HG03565 (cell line): ENCODE data around the gene HSD17B12.

Source experiments
- ATAC-seq: cut with Tn5 transposase; IDR thresholded peaks from one replicate; pipeline ENCODE4 v1.9.1; 2021; ENCODE audit warnings: mild to moderate bottlenecking, moderate library complexity; ENCODE audit not compliant: unreplicated experiment

The HSD17B12 gene

DNA sequence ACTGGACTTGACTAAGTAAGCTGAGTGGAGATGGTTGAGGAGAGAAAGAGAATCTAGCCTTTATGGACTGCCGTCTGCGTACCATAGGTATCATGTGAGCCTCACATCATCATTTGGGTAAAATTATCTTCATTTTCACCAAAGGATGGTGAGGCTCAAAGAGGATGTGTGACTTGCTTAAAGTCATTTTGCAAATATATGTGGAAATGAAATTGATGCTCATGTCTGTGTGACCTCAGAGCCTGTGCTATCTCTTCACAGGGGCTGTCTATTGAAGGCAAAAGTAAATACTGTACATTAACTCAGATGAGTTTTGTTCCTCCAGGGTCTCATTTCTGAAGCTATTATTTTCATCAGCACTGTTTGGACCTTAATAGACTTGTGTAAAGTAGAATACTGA lies 116.8 kb downstream of the HSD17B12 start:
- ATAC-seq, result peak; percentile 33

GRCh38 chr11:43797866-43798265 lies 117.3 kb downstream of the HSD17B12 start:
- ATAC-seq, result no peak

DNA sequence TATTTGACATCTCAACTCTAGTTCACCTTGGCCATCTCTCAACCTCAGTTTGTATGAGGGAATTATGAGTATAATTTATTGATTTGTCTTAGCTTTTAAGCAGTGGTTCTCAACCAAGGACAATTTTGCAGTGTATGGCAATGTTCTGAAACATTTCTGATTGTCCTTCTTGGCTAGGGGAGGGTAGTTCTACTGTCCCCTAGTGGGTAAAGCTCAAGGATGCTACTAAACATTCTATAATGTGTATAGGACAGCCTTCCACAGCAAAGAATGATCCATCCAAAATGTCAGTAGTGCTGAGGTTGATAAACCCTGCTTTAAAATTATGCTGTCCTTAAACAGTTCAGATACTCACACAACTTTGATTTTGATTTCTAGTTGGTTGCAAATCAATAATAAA lies 122.0 kb downstream of the HSD17B12 start:
- no peak for ATAC-seq

DNA sequence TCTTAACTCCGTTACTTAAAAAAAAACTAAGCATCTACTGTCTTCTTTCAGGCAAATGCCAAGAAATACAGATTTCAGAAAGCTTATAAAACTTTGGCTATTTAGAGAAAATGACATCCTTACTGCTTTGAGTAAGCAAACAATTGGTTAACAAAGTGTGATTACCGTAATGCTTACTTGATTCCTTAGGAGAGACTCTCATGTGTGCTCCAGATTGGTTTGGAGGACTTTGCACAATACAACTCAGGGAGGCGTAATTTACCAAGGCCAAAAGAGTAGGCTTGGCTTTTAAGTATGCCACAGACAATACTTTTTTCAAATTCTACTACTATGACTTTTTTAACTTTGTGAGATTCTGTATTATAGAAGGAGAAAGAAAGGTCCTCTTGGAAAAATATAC lies 123.2 kb downstream of the HSD17B12 start:
- no peak for ATAC-seq

DNA sequence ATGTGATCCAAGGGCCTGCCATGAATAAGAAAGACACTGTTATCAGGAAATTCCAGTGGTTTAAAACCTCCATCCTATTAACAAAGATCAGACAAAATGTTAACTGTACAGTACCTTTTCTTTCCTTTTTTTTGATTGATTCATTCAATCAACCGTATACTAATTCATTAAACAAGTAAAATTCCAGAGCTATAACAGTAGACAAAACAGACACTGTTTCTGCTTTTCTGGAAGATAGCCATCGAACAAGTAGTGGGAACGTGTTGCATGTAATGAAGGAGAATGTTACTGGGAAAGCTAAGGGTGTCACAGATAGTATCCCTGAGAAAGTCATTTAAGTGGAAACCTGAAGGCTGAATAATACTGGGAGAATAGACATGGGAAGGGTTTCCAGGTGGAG lies 126.4 kb downstream of the HSD17B12 start:
- ATAC-seq, result no peak

GRCh38 chr11:43810929-43811596 lies 130.5 kb downstream of the HSD17B12 start:
- ATAC-seq, result no peak

- ATAC-seq, result no peak
Observed at GRCh38 chr11:43812471-43812870, 131.9 kb downstream of the HSD17B12 start.

GRCh38 chr11:43818220-43818619 lies 137.7 kb downstream of the HSD17B12 start:
- no peak for ATAC-seq

DNA sequence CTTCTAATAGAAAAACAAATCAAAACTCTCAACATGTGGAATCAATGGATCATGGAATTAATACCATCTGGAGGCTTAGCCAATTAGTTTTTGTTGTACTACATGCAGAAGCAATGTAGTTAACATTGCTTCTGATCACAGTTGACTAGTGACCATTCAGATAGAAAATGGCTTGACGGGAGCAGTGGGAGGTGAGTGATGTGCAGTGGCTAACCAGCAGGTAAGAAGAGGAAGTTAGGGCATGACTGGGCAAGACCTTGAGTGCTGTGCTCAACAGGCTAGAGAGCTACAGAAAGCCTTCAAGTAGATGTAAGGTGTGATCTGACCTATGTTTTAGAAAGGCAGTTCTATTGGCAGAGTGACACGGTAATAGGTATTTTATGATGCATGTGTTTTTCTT lies 139.4 kb downstream of the HSD17B12 start:
- ATAC-seq, result no peak

- no peak for ATAC-seq
Observed at GRCh38 chr11:43823316-43823715, 142.8 kb downstream of the HSD17B12 start.

DNA sequence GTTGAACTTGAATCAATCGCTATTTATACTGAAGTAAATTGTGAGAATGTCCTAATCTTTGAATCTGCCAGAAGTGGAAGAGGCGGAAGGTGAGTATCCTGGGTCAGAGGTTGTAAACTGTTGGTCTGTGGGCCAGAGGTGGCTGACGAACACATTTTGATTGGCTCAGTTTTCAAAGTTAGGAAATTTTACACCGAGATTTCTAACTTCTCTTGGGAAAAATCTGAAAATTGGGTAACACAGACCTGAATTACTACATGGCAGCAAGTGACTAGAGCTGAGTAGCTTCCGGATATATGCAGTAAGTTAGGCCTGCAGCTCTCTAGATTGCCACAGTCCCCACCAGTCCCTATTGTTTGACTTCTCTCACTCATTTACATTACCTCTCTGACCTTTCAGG lies 143.3 kb downstream of the HSD17B12 start:
- no peak for ATAC-seq

- ATAC-seq, result no peak
Observed at GRCh38 chr11:43825217-43825816, 144.8 kb downstream of the HSD17B12 start.

DNA sequence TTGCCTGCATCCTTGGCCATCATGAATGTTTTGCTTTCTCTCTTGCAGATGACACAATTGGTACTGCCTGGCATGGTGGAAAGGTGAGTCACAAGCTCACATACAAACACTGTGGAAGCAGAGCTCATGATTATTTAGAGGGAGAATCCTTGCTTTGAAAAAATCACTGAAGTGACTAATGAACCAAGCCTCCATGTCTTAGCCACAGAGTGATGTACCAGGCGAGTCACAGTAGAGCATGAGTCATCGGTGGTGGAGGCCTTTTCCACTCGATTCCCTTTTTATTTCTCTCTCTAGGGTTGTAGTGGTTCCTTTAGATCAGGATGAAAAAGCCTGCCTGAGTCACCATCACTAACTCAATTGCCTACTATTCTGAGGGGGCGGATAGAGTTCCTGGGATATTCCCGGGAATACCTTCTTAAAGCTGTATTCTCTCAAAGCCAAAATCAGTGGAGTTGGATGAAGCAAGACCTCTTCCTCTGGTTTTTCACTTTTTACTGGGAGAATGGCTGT lies 150.4 kb downstream of the HSD17B12 start:
- ATAC-seq, result peak; percentile 41

DNA sequence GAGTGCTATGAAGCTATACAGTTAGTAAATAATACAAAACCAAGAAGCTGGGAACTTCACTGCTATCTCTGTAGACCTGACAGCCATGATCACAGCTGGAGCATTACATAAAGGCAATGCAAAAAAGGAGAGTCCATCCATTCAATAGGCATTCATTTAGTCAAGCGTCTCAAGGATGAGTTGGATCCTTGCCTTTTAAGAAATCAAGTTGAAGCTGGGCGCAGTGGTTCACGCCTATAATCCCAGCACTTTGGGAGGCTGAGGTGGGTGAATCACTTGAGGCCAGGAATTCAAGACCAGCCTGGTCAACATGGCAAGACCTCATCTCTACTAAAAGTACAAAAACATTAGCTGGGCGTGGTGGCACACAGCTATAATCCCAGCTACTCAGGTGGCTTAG lies 152.0 kb downstream of the HSD17B12 start:
- ATAC-seq, result no peak

DNA sequence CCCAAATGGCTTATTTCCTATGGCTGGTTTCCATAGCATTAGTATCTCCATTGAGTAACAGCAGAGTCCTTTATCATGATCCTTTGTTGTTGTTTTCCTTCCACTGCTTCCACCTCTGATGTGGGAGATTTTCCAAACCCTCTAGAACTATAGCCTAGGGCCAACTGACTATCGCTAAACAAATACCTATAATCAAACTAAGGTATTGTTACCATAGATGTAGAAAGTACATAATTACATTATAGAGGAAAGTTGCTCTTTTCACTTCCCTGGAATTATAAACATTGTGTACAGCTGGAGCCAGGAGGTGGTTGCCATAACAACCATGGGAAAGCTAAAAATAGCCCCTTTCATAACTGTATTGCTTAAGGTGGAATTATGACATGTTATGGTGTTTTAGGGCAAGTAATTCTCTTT lies 153.1 kb downstream of the HSD17B12 start:
- ATAC-seq, result no peak

GRCh38 chr11:43834286-43834685 lies 153.7 kb downstream of the HSD17B12 start:
- no peak for ATAC-seq

- no peak for ATAC-seq
Observed at GRCh38 chr11:43835104-43835503, 154.6 kb downstream of the HSD17B12 start.

- peak; percentile 68 for ATAC-seq
Observed at GRCh38 chr11:43837879-43838278, 157.3 kb downstream of the HSD17B12 start.

DNA sequence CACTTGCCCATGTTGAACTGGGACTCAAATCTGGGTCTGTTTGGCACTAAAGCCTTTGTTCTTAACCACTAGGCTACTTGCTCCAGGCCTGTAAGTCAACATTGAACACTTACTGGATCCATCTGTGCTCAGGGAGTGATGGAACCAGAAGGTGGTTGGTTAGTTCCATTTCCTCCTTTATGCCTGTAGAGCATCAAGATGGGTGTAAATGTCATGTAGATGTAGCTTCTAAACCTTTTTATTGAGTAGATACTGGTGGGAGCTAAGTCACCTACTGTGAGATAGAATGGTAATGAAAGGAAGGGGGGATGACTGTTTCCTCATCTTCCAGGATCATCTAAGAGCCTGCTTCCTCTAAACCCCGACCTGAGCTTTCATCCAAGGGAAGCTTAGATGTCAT lies 161.5 kb downstream of the HSD17B12 start:
- no peak for ATAC-seq

DNA sequence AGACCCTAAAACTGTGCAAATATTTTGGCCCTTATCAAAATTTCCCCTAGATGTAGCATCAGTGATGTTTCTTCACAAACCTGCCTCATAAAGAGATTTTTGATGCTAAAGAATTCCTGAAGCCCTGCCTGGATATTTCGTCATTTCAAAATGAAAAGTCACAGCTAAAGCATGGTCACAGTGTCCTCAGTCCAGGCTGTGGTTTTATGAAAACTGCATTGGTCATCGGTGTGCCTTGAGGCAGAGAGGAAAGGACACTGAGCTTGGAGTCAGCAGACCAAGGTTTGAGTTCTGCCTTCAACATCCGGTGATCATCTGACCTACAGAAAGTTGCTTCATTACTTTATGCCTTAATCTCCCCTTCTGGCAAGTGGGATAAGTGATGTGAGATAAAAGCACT lies 165.3 kb downstream of the HSD17B12 start:
- no peak for ATAC-seq

DNA sequence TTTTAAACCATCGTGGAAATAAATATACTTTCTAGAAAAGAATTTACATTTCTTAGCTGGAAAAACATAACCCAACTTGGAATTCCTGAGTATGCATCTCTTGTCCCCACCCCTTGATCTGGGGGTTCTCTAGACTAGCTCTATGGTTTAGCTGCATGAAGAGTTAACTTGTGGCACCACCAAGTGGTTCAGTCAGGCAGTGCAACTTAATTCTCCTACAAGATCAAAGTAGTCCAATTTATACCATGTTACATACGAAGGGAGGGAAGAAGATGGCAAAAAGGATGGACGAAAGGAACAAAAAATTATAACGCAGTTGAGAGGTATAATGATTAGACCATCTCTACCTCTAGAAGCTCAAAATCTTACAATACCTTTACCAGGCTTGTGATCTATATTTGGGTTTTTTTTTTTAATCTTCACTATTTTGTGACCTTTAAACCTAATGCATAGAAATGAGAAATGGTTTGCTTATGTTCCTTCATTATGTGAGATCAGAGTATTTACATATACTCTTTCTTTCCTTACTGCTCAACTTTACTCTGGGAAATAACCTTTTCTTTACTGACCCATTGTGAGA lies 171.6 kb downstream of the HSD17B12 start:
- peak; percentile 84 for ATAC-seq

DNA sequence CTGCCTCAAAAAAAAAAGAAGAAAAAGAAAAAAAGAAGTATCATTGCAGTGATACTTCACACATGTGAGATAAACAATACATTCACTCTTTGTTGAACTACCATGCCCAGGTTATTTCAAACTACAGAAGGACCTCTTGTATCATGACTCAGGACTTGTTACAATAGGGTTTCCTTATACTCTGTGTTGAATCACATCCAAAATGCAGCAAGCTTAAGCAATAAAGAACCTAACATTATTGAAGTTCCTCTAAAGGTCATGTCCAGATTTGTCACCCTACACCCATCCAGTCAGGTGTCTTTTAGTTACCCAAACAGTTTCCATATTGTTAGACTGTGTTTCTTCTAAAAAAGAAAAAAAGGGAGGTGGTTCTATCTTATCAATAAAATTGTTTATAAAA lies 173.2 kb downstream of the HSD17B12 start:
- no peak for ATAC-seq
